ENCODE results near the gene PARN.
A peak's percentile ranks its signal among the peaks of the same experiment; 100 is the strongest.

The PARN gene

GRCh38 chr16:14572535-14572934, 57.5 kb downstream of the PARN start:
- Mint-ChIP-seq H3K27me3 (ENCODE audit: low read depth) (no peaks in the 10 kb centered on the region), H3K9me3 (peaks cover 13% of the 10 kb centered on the region)

GRCh38 chr16:14569213-14569612, 60.8 kb downstream of the PARN start:
- no peaks in the 10 kb centered on the region for H3K27me3 Mint-ChIP-seq (ENCODE audit: low read depth)
- H3K27ac Mint-ChIP-seq, result no peak overlapping the region
- no peak for TF ChIP-seq CTCF (IDR thresholded peaks at IDR 0.05; ENCODE audit: unreplicated experiment in 3 of 3)
- H3K36me3 Mint-ChIP-seq (ENCODE audit: low read depth), result peaks cover 20% of the 10 kb centered on the region
- H3K4me3 Mint-ChIP-seq, result no peak overlapping the region
- peaks cover 19% of the 10 kb centered on the region for H3K4me1 Mint-ChIP-seq
- peaks cover 9% of the 10 kb centered on the region for H3K9me3 Mint-ChIP-seq

More at GRCh38 chr16:14572535-14572934, 57.5 kb downstream of the PARN start:
- Mint-ChIP-seq H3K36me3 (ENCODE audit: low read depth) (peaks cover 52% of the 10 kb centered on the region), H3K4me1 (no peaks in the 10 kb centered on the region), H3K4me3 (no peak overlapping the region), H3K27ac (no peak overlapping the region)
- no peak for TF ChIP-seq CTCF (IDR thresholded peaks at IDR 0.05; ENCODE audit: unreplicated experiment in 3 of 3)

- peak overlapping the region in 1 of 3 experiments; percentile 62 for H3K27ac Mint-ChIP-seq
- no peaks in the 10 kb centered on the region for H3K9me3 Mint-ChIP-seq
- H3K36me3 Mint-ChIP-seq (ENCODE audit: low read depth), result peaks cover 5% of the 10 kb centered on the region
- H3K27me3 Mint-ChIP-seq (ENCODE audit: low read depth), result no peaks in the 10 kb centered on the region
- no peak for TF ChIP-seq CTCF (IDR thresholded peaks at IDR 0.05; ENCODE audit: unreplicated experiment in 3 of 3)
- peaks cover 22% of the 10 kb centered on the region for H3K4me1 Mint-ChIP-seq
- H3K4me3 Mint-ChIP-seq, result no peak overlapping the region
These were observed 63.5 kb downstream of the PARN start for GRCh38 chr16:14566599-14566998.

GRCh38 chr16:14565688-14566025, 64.4 kb downstream of the PARN start:
- no peaks in the 10 kb centered on the region for H3K9me3 Mint-ChIP-seq
- H3K27ac Mint-ChIP-seq, result peak overlapping the region; percentile 43 to 66 (median 46)
- TF ChIP-seq CTCF (IDR thresholded peaks at IDR 0.05; ENCODE audit: unreplicated experiment in 3 of 3), result no peak

GRCh38 chr16:14564861-14565687, 65.0 kb downstream of the PARN start:
- TF ChIP-seq CTCF (IDR thresholded peaks at IDR 0.05; ENCODE audit: unreplicated experiment in 3 of 3), result no peak
- H3K4me3 Mint-ChIP-seq, result no peak overlapping the region
- H3K27ac Mint-ChIP-seq, result peak overlapping the region; percentile 43 to 66 (median 46)
- H3K4me1 Mint-ChIP-seq, result peaks cover 22% of the 10 kb centered on the region
- peaks cover 5% of the 10 kb centered on the region for H3K36me3 Mint-ChIP-seq (ENCODE audit: low read depth)
- H3K9me3 Mint-ChIP-seq, result no peaks in the 10 kb centered on the region
- no peaks in the 10 kb centered on the region for H3K27me3 Mint-ChIP-seq (ENCODE audit: low read depth)

More at GRCh38 chr16:14565688-14566025, 64.4 kb downstream of the PARN start:
- H3K36me3 Mint-ChIP-seq (ENCODE audit: low read depth), result peaks cover 5% of the 10 kb centered on the region
- no peak overlapping the region for H3K4me3 Mint-ChIP-seq
- H3K27me3 Mint-ChIP-seq (ENCODE audit: low read depth), result no peaks in the 10 kb centered on the region
- peaks cover 22% of the 10 kb centered on the region for H3K4me1 Mint-ChIP-seq

GRCh38 chr16:14564323-14564722, 65.7 kb downstream of the PARN start:
- Mint-ChIP-seq H3K9me3 (no peaks in the 10 kb centered on the region), H3K27ac (peak overlapping the region in 2 of 3 experiments; percentile 22 to 43), H3K4me3 (no peak overlapping the region), H3K4me1 (peaks cover 22% of the 10 kb centered on the region), H3K36me3 (ENCODE audit: low read depth) (peaks cover 7% of the 10 kb centered on the region), H3K27me3 (ENCODE audit: low read depth) (no peaks in the 10 kb centered on the region)
- TF ChIP-seq CTCF (IDR thresholded peaks at IDR 0.05; ENCODE audit: unreplicated experiment in 3 of 3), result no peak

All from nephron (organoid).